Erythroblast (primary cell): Measurements from ENCODE around the gene DMD.

Experiments
- GATA1 ChIP-seq: IDR thresholded peaks from 2 replicates; pipeline ENCODE4 v1.6.1; 2011; ENCODE audit warnings: low read depth, mild to moderate bottlenecking, control low read depth, low read length, moderate library complexity
- POLR2A ChIP-seq: IDR thresholded peaks from 2 replicates; pipeline ENCODE4 v1.6.1; 2011; ENCODE audit warnings: mild to moderate bottlenecking, low read length

GRCh38 chrX:32687379-32687778 lies 524.0 kb downstream of the DMD start:
- TF ChIP-seq POLR2A (no peak), GATA1 (no peak)
